Ishikawa (cell line): ENCODE measurements around the gene KIAA1755.

Source experiments
- CREB1 ChIP-seq: IDR thresholded peaks from 2 replicates; pipeline ENCODE4 v1.6.1; 2012; ENCODE audit warnings: low read depth
- EP300 ChIP-seq: IDR thresholded peaks from 2 replicates; pipeline ENCODE4 v1.6.1; 2012; ENCODE audit warnings: borderline replicate concordance
- FOXM1 ChIP-seq: IDR thresholded peaks from 2 replicates; pipeline ENCODE4 v1.6.1; 2012; ENCODE audit warnings: low read depth, borderline replicate concordance
- NFIC ChIP-seq: IDR thresholded peaks from 2 replicates; pipeline ENCODE4 v1.6.1; 2012
- RAD21 ChIP-seq: IDR thresholded peaks from 2 replicates; pipeline ENCODE4 v1.6.1; 2012; ENCODE audit warnings: low read depth
- REST ChIP-seq: IDR thresholded peaks from 2 replicates; pipeline ENCODE4 v1.6.1; 2012; ENCODE audit warnings: low read depth, mild to moderate bottlenecking
- TAF1 ChIP-seq: IDR thresholded peaks from 2 replicates; pipeline ENCODE4 v1.6.1; 2012; ENCODE audit warnings: low read depth, mild to moderate bottlenecking
- TCF12 ChIP-seq: IDR thresholded peaks from 2 replicates; pipeline ENCODE4 v1.6.1; 2012; ENCODE audit warnings: low read depth
- TEAD4 ChIP-seq: IDR thresholded peaks from 2 replicates; pipeline ENCODE4 v1.6.1; 2012
- YY1 ChIP-seq: IDR thresholded peaks from 2 replicates; pipeline ENCODE4 v1.6.1; 2012; ENCODE audit warnings: low read depth
- TF ChIP-seq, protein P1 (sequence below): IDR thresholded peaks from 2 replicates; pipeline ENCODE4 v1.6.1; 2012
- TF ChIP-seq, protein P2 (sequence below): IDR thresholded peaks from 2 replicates; pipeline ENCODE4 v1.6.1; 2012

GRCh38 chr20:38211200-38212097 lies 49.1 kb downstream of the KIAA1755 start:
- TF ChIP-seq TAF1: no peak
- TF ChIP-seq, protein P1, sequence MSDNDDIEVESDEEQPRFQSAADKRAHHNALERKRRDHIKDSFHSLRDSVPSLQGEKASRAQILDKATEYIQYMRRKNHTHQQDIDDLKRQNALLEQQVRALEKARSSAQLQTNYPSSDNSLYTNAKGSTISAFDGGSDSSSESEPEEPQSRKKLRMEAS: no peak
- no peak for TF ChIP-seq EP300
- no peak for TF ChIP-seq YY1
- no peak for TF ChIP-seq TCF12
- TF ChIP-seq FOXM1: no peak
- TF ChIP-seq RAD21: no peak
- TF ChIP-seq NFIC: no peak
- TF ChIP-seq, protein P2, sequence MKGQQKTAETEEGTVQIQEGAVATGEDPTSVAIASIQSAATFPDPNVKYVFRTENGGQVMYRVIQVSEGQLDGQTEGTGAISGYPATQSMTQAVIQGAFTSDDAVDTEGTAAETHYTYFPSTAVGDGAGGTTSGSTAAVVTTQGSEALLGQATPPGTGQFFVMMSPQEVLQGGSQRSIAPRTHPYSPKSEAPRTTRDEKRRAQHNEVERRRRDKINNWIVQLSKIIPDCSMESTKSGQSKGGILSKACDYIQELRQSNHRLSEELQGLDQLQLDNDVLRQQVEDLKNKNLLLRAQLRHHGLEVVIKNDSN: no peak
- no peak for TF ChIP-seq CREB1
- no peak for TF ChIP-seq TEAD4
- no peak for TF ChIP-seq REST
